HEK293T (cell line): Measurements from ENCODE around the gene MAPKAPK5.

Source experiments
- BHLHE40 ChIP-seq: fragments of 450-650 bp; IDR thresholded peaks from 2 replicates; pipeline ENCODE4 v1.6.1; 2016; ENCODE audit warnings: mild to moderate bottlenecking, moderate library complexity, borderline replicate concordance
- ELF4 ChIP-seq: fragments of 450-650 bp; IDR thresholded peaks from 2 replicates; pipeline ENCODE4 v1.6.1; 2017; ENCODE audit warnings: antibody characterized with exemption
- PKNOX1 ChIP-seq: fragments of 450-650 bp; IDR thresholded peaks from 2 replicates; pipeline ENCODE4 v1.6.1; 2016
- SP1 ChIP-seq: fragments of 450-650 bp; IDR thresholded peaks from 2 replicates; pipeline ENCODE4 v1.6.1; 2017

- TF ChIP-seq PKNOX1 (no peak), ELF4 (no peak), SP1 (no peak), BHLHE40 (no peak)
Observed at GRCh38 chr12:111943929-111944328, 101.9 kb downstream of the MAPKAPK5 start.
